Pancreas (tissue), 10 donors: ENCODE results near the gene SAMD14. TPM values are rescaled to one million over a fixed set of nuclear protein-coding genes. Genes with fewer than 3 reads are reported as not detected.

ENCODE experiments used
- ATAC-seq, 4 donors: fragments of 200-7000 bp; cut with Tn5 transposase; one replicate each; pipeline versions ENCODE4 v1.8.0 to v1.9.1; 2020; ENCODE audit warnings: mild to moderate bottlenecking in 4 of 4, moderate library complexity in 4 of 4
- DNase-seq, 6 donors: peaks; one replicate each; pipeline ENCODE4 v3.0.0-alpha.2; 2020
- FAIRE-seq: peaks from 2 replicates; lab custom pipeline; 2012; peaks lifted over from hg19 to GRCh38; lab: Jason Lieb, UNC
- H3K27ac ChIP-seq, 4 donors: fragments of 200-600 bp; sonication (generic); 1 replicate in 3 of 4; 2 replicates in 1 of 4; pipeline versions ENCODE4 v1.5.0 to v1.8.0; 2020
- H3K27me3 ChIP-seq, 4 donors: fragments of 200-600 bp; one replicate each; pipeline ENCODE4 v1.8.0; 2021
- H3K36me3 ChIP-seq, 3 donors: fragments of 200-600 bp; sonication (generic) in 1 of 3; one replicate each; pipeline versions ENCODE4 v1.5.0 to v1.8.0; 2020 to 2021
- H3K4me1 ChIP-seq, 3 donors: fragments of 200-600 bp; one replicate each; pipeline ENCODE4 v1.8.0; 2021
- H3K4me3 ChIP-seq, 4 donors: fragments of 200-600 bp; sonication (generic) in 2 of 4; one replicate each; pipeline versions ENCODE4 v1.5.0 to v1.8.0; 2020 to 2021
- H3K9me3 ChIP-seq, 4 donors: fragments of 200-600 bp; one replicate each; pipeline ENCODE4 v1.8.0; 2021
- CTCF ChIP-seq, 4 donors: fragments of 200-600 bp; sonication (generic) in 3 of 4; IDR thresholded peaks; one replicate each; pipeline versions ENCODE4 v1.5.0 to v1.8.0; 2021; ENCODE audit warnings: antibody characterized with exemption in 4 of 4
- WGBS, 2 donors: extraction: QIAGEN DNeasy Blood & Tissue Kit; methylation state at CpG; one replicate each; pipeline ENCODE4 v1.1.7; 2013; 5-methylcytosine and 5-hydroxymethylcytosine counted together
- intact Hi-C, 3 donors: fragments of 100-400 bp; cut with DNase I; formaldehyde crosslinking; loops; one replicate each; pipeline versions ENCODE4 v1.11.1 to v1.14.2; 2022
- polyA plus RNA-seq, 2 donors: library from polyadenylated mRNA; stranded (reverse); fragments of 200-250 nt; gene quantifications; one replicate each; pipeline ENCODE4 v1.2.3, GENCODE V29; 2013
- total RNA-seq, 6 donors: library from RNA; stranded (reverse); fragmentation: NEBNext Ultra II Directional in 4 of 6; extraction: Animal tissue kit (Norgen Biotek cat#: 25700) in 4 of 6; gene quantifications; one replicate each; pipeline versions ENCODE4 v1.2.1 to v1.2.4, GENCODE V29; 2021 to 2023
- donor health status: healthy with polysubstance abuse.
- donor health status: DM: no; HTN: no; CAD: no; lungs with moderate emphysema.
- donor health status: DM: no; HTN: no; CAD: no.
- donor health status: control.
- donor health status: control.
- donor health status: Bipolar disorder and iron deficiency.
- donor health status: DM: yes; HTN: yes; CAD: no.
- donor health status: DM: no; HTN: no; CAD: no.
- donor health status: DM: no; HTN: no; CAD: no.
- donor health status: DM: yes; HTN: yes; CAD: no.

The SAMD14 gene
- total and polyA plus RNA-seq, 8 donors = 0.09 to 1.3 (median 0.61) TPM

GRCh38 chr17:50162466-50163254, 32.7 kb upstream of the SAMD14 start:
- DNase-seq (peak in 1 of 6 donors; percentile 8), FAIRE-seq (no peak), ATAC-seq (no peak)
- intact Hi-C loops = no loop called here
- 60 to 71% methylated on average over 8 of the region's 8 CpGs for WGBS, 2 donors
- H3K4me1 ChIP-seq = no peaks in the 10 kb centered on the region
- H3K27ac ChIP-seq = no peak overlapping the region
- no peak overlapping the region for H3K4me3 ChIP-seq
- H3K27me3 ChIP-seq = no peaks in the 10 kb centered on the region
- no peak for TF ChIP-seq CTCF (IDR thresholded peaks at IDR 0.05)
- H3K36me3 ChIP-seq = no peaks in the 10 kb centered on the region
- H3K9me3 ChIP-seq = no peaks in the 10 kb centered on the region

GRCh38 chr17:50161911-50162288, 31.9 kb upstream of the SAMD14 start:
- FAIRE-seq (no peak), ATAC-seq (no peak), DNase-seq (peak in 1 of 6 donors; percentile 50)
- intact Hi-C loops = no loop called here
- H3K27me3 ChIP-seq = no peaks in the 10 kb centered on the region
- H3K4me3 ChIP-seq = no peak overlapping the region
- H3K4me1 ChIP-seq = no peaks in the 10 kb centered on the region
- no peaks in the 10 kb centered on the region for H3K36me3 ChIP-seq
- no peaks in the 10 kb centered on the region for H3K9me3 ChIP-seq
- no peak for TF ChIP-seq CTCF (IDR thresholded peaks at IDR 0.05)
- 39 to 40% methylated on average over 16 of the region's 16 CpGs for WGBS, 2 donors
- no peak overlapping the region for H3K27ac ChIP-seq

- Histone ChIP-seq H3K9me3 (no peaks in the 10 kb centered on the region), H3K27me3 (no peaks in the 10 kb centered on the region), H3K4me1 (no peaks in the 10 kb centered on the region), H3K4me3 (peak overlapping the region; percentile 18 to 61 (median 45)), H3K27ac (no peak overlapping the region), H3K36me3 (no peaks in the 10 kb centered on the region)
- TF ChIP-seq CTCF (IDR thresholded peaks at IDR 0.05) = peak; percentile 86 to 93 (median 90)
- peak; percentile 82 to 98 (median 92) for DNase-seq
- ATAC-seq = peak; percentile 99
- intact Hi-C loops = no loop called here
- no peak for FAIRE-seq
- 1% methylated on average over 48 to 53 of the region's 53 CpGs for WGBS, 2 donors
These were observed 31.3 kb upstream of the SAMD14 start for GRCh38 chr17:50161023-50161910.

- Histone ChIP-seq H3K4me3 (no peak overlapping the region), H3K27me3 (no peaks in the 10 kb centered on the region), H3K4me1 (peaks cover 0 to 7% (median 0%) of the 10 kb centered on the region in 3 donors), H3K9me3 (no peaks in the 10 kb centered on the region), H3K27ac (no peak overlapping the region), H3K36me3 (no peaks in the 10 kb centered on the region)
- 63% methylated on average over 4 of the region's 4 CpGs for WGBS, 2 donors
- DNase-seq (no peak), ATAC-seq (no peak), FAIRE-seq (no peak)
- TF ChIP-seq CTCF (IDR thresholded peaks at IDR 0.05) = no peak
- intact Hi-C loops = no loop called here
These were observed 27.9 kb upstream of the SAMD14 start for GRCh38 chr17:50157891-50158290.
